CD8-positive, alpha-beta memory T cell (primary cell): ENCODE measurements around the gene ZNF33B. TPM values are rescaled to one million over a fixed set of nuclear protein-coding genes. Genes with fewer than 3 reads are reported as not detected.
"Not testable (repeated sequence)": the region's sequence is repeated elsewhere in the genome, so short reads cannot be mapped to it uniquely, and the experiment has no call there.

Experiments
- CTCF ChIA-PET: fragments of 350-600 bp; sonication (Branson Sonifier 250); formaldehyde crosslinking; loops from one replicate; lab custom pipeline; 2021; ENCODE audit warnings: antibody characterized with exemption; lab: Charles Lee
- POLR2A ChIA-PET: fragments of 350-600 bp; sonication (Branson Sonifier 250); formaldehyde crosslinking; loops from one replicate; lab custom pipeline; 2021; ENCODE audit warnings: antibody characterized with exemption; lab: Charles Lee
- DNase-seq, 5 donors: peaks; one replicate each; pipeline versions ENCODE4 v3.0.0 to v3.0.0-alpha.2; 2020 to 2022; ENCODE audit warnings: mixed read lengths in 1 of 5
- H3K27ac ChIP-seq: one replicate; pipeline ENCODE4 v1.7.0; 2013; ENCODE audit warnings: low read depth, mild to moderate bottlenecking, low read length, moderate library complexity
- H3K27me3 ChIP-seq: 2 replicates; pipeline ENCODE4 v1.7.0; 2013; ENCODE audit warnings: low read length, mild to moderate bottlenecking; ENCODE audit not compliant: insufficient read depth, poor library complexity, severe bottlenecking
- H3K36me3 ChIP-seq: 2 replicates; pipeline ENCODE4 v1.7.0; 2013; ENCODE audit warnings: mild to moderate bottlenecking, low read length, moderate library complexity; ENCODE audit not compliant: insufficient read depth
- H3K4me1 ChIP-seq: 2 replicates; pipeline ENCODE4 v1.7.0; 2013; ENCODE audit warnings: mild to moderate bottlenecking, low read length, moderate library complexity; ENCODE audit not compliant: insufficient read depth
- H3K4me3 ChIP-seq: 2 replicates; pipeline ENCODE4 v1.7.0; 2013; ENCODE audit warnings: mild to moderate bottlenecking, low read length
- H3K9me3 ChIP-seq: 2 replicates; pipeline ENCODE4 v1.7.0; 2013; ENCODE audit warnings: mild to moderate bottlenecking, low read length
- H3K27ac Mint-ChIP-seq, 8 donors: one replicate each; pipeline ENCODE4 v1.8.0; 2020 to 2021; ENCODE audit warnings: mixed read lengths in 8 of 8, mild to moderate bottlenecking in 6 of 8, inconsistent platforms in 3 of 8, moderate library complexity in 3 of 8
- H3K27me3 Mint-ChIP-seq, 2 donors: one replicate each; pipeline ENCODE4 v1.8.0; 2020 to 2021; ENCODE audit warnings: mixed read lengths in 2 of 2, mild to moderate bottlenecking in 1 of 2, moderate library complexity in 1 of 2
- H3K36me3 Mint-ChIP-seq, 3 donors: one replicate each; pipeline ENCODE4 v1.8.0; 2020 to 2021; ENCODE audit warnings: mixed read lengths in 3 of 3, inconsistent platforms in 1 of 3, mild to moderate bottlenecking in 1 of 3
- H3K4me1 Mint-ChIP-seq, 3 donors: one replicate each; pipeline ENCODE4 v1.8.0; 2020 to 2021; ENCODE audit warnings: mixed read lengths in 3 of 3, inconsistent platforms in 1 of 3, mild to moderate bottlenecking in 1 of 3
- H3K4me3 Mint-ChIP-seq, 7 donors: one replicate each; pipeline ENCODE4 v1.8.0; 2020 to 2021; ENCODE audit warnings: mixed read lengths in 7 of 7, mild to moderate bottlenecking in 6 of 7, moderate library complexity in 4 of 7, inconsistent platforms in 2 of 7
- H3K9me3 Mint-ChIP-seq, 5 donors: one replicate each; pipeline ENCODE4 v1.8.0; 2020 to 2022; ENCODE audit warnings: mixed read lengths in 5 of 5, mild to moderate bottlenecking in 3 of 5, moderate library complexity in 2 of 5, inconsistent platforms in 1 of 5
- polyA plus RNA-seq: library from polyadenylated mRNA; unstranded; fragments of 300-500 nt; fragmentation: Illumina TruSeq; gene quantifications from one replicate; pipeline ENCODE4 v1.2.3, GENCODE V29; 2021
- total RNA-seq, 2 experiments: library from RNA; stranded (reverse); gene quantifications; one replicate each; pipeline ENCODE4 v1.2.3, GENCODE V29; 2021

The ZNF33B gene
- total RNA-seq, result 10 to 100 TPM; 11.9 to 14.2 TPM
- 9.5 TPM for polyA plus RNA-seq

- Mint-ChIP-seq H3K9me3 (no peaks in the 10 kb centered on the region), H3K27ac (peak within 1 kb of the TSS; percentile 95 to 99 (median 98)), H3K4me3 (peak within 1 kb of the TSS; percentile 97 to 100 (median 97)), H3K4me1 (peaks cover 35 to 54% (median 49%) of the 10 kb centered on the region in 3 donors), H3K27me3 (peaks cover 0 to 3% of the 10 kb centered on the region in 2 donors), H3K36me3 (peaks cover 4 to 38% (median 10%) of the 10 kb centered on the region in 3 donors)
- Histone ChIP-seq H3K4me3 (peak within 1 kb of the TSS; percentile 100), H3K9me3 (no peaks in the 10 kb centered on the region), H3K4me1 (peaks cover 23% of the 10 kb centered on the region), H3K27ac (peak within 1 kb of the TSS; percentile 96), H3K27me3 (no peaks in the 10 kb centered on the region), H3K36me3 (no peaks in the 10 kb centered on the region)
- DNase-seq, result peak; percentile 77 to 96 (median 93)
- POLR2A ChIA-PET, result interaction anchor here (0.6 to 0.7 kb wide), 2 partner anchors 153 to 816 kb away, joined by 3 to 13 read pairs; no protein-coding TSS in a partner anchor
- CTCF ChIA-PET, result no interaction called here
Measured at GRCh38 chr10:42638055-42638820, at the start of gene ZNF33B. Gene ZNF33B (minus strand): TSS chr10:42638570. CDS start chr10:42636928, 1,642 bp downstream.

GRCh38 chr10:42684517-42684916 is 46.1 kb upstream of the ZNF33B start:
- POLR2A ChIA-PET, result no interaction called here
- DNase-seq, result no peak
- peaks cover 4 to 5% (median 5%) of the 10 kb centered on the region in 3 donors for H3K4me1 Mint-ChIP-seq

GRCh38 chr10:42680267-42680666 is 41.9 kb upstream of the ZNF33B start:
- Histone ChIP-seq H3K9me3 (no peaks in the 10 kb centered on the region), H3K36me3 (no peaks in the 10 kb centered on the region), H3K4me3 (no peak overlapping the region), H3K4me1 (no peaks in the 10 kb centered on the region), H3K27ac (no peak overlapping the region), H3K27me3 (no peaks in the 10 kb centered on the region)
- no peak for DNase-seq
- Mint-ChIP-seq H3K9me3 (peaks cover 0 to 3% (median 0%) of the 10 kb centered on the region in 5 donors), H3K4me3 (peak overlapping the region in 1 of 7 donors; percentile 41), H3K27ac (no peak overlapping the region), H3K4me1 (no peaks in the 10 kb centered on the region), H3K36me3 (no peaks in the 10 kb centered on the region), H3K27me3 (peaks cover 10 to 12% of the 10 kb centered on the region in 2 donors)
- ChIA-PET CTCF (no interaction called here), POLR2A (no interaction called here)

More at GRCh38 chr10:42684517-42684916, 46.1 kb upstream of the ZNF33B start:
- H3K36me3 ChIP-seq, result no peaks in the 10 kb centered on the region
- H3K27ac ChIP-seq, result no peak overlapping the region
- H3K4me1 ChIP-seq, result no peaks in the 10 kb centered on the region
- Mint-ChIP-seq H3K9me3 (no peaks in the 10 kb centered on the region), H3K27ac (no peak overlapping the region), H3K36me3 (no peaks in the 10 kb centered on the region), H3K4me3 (no peak overlapping the region), H3K27me3 (peaks cover 5 to 9% of the 10 kb centered on the region in 2 donors)
- H3K9me3 ChIP-seq, result no peaks in the 10 kb centered on the region
- CTCF ChIA-PET, result no interaction called here
- H3K27me3 ChIP-seq, result no peaks in the 10 kb centered on the region
- no peak overlapping the region for H3K4me3 ChIP-seq

- H3K4me1 Mint-ChIP-seq, DNase-seq, POLR2A ChIA-PET, H3K27ac ChIP-seq, H3K4me3 ChIP-seq, H3K4me1 ChIP-seq, H3K9me3 Mint-ChIP-seq, H3K9me3 ChIP-seq, H3K36me3 ChIP-seq, CTCF ChIA-PET, H3K27me3 ChIP-seq: not testable (repeated sequence)
- Mint-ChIP-seq H3K36me3 (peaks cover 0 to 12% (median 0%) of the 10 kb centered on the region in 3 donors), H3K27me3 (peaks cover 6 to 35% of the 10 kb centered on the region in 2 donors), H3K4me3 (peak overlapping the region in 1 of 7 donors; percentile 31), H3K27ac (peak overlapping the region in 2 of 8 donors; percentile 5 to 35)
Measured at GRCh38 chr10:42665181-42665979, 27.0 kb upstream of the ZNF33B start.

- POLR2A ChIA-PET, result no interaction called here
- no peaks in the 10 kb centered on the region for H3K9me3 Mint-ChIP-seq
Measured at GRCh38 chr10:42654419-42654818, 16.0 kb upstream of the ZNF33B start.

GRCh38 chr10:42652858-42653257 is 14.5 kb upstream of the ZNF33B start:
- no peaks in the 10 kb centered on the region for H3K36me3 ChIP-seq
- Mint-ChIP-seq H3K4me3 (no peak overlapping the region), H3K4me1 (peaks cover 3 to 6% (median 4%) of the 10 kb centered on the region in 3 donors), H3K27me3 (peaks cover 7 to 10% of the 10 kb centered on the region in 2 donors), H3K36me3 (no peaks in the 10 kb centered on the region), H3K9me3 (no peaks in the 10 kb centered on the region), H3K27ac (no peak overlapping the region)
- ChIA-PET POLR2A (no interaction called here), CTCF (no interaction called here)
- DNase-seq, result no peak
- H3K27me3 ChIP-seq, result no peaks in the 10 kb centered on the region
- no peaks in the 10 kb centered on the region for H3K4me1 ChIP-seq
- no peaks in the 10 kb centered on the region for H3K9me3 ChIP-seq
- H3K27ac ChIP-seq, result no peak overlapping the region
- no peak overlapping the region for H3K4me3 ChIP-seq

More at GRCh38 chr10:42654419-42654818, 16.0 kb upstream of the ZNF33B start:
- Histone ChIP-seq H3K4me1 (no peaks in the 10 kb centered on the region), H3K9me3 (no peaks in the 10 kb centered on the region), H3K27me3 (no peaks in the 10 kb centered on the region), H3K36me3 (no peaks in the 10 kb centered on the region), H3K4me3 (no peak overlapping the region), H3K27ac (peak overlapping the region; percentile 20)
- Mint-ChIP-seq H3K4me1 (peaks cover 3 to 6% (median 4%) of the 10 kb centered on the region in 3 donors), H3K4me3 (no peak overlapping the region), H3K36me3 (no peaks in the 10 kb centered on the region), H3K27me3 (peaks cover 7% of the 10 kb centered on the region in 2 donors), H3K27ac (no peak overlapping the region)
- no peak for DNase-seq
- CTCF ChIA-PET, result no interaction called here

GRCh38 chr10:42650374-42650773 is 12.0 kb upstream of the ZNF33B start:
- H3K4me3 ChIP-seq, result no peak overlapping the region
- Mint-ChIP-seq H3K4me1 (peaks cover 3 to 6% (median 4%) of the 10 kb centered on the region in 3 donors), H3K36me3 (peaks cover 0 to 3% (median 0%) of the 10 kb centered on the region in 3 donors), H3K9me3 (peaks cover 0 to 2% (median 0%) of the 10 kb centered on the region in 5 donors), H3K4me3 (no peak overlapping the region), H3K27ac (no peak overlapping the region), H3K27me3 (peaks cover 2 to 16% of the 10 kb centered on the region in 2 donors)
- H3K27ac ChIP-seq, result no peak overlapping the region
- DNase-seq, result no peak
- no peaks in the 10 kb centered on the region for H3K27me3 ChIP-seq
- H3K4me1 ChIP-seq, result no peaks in the 10 kb centered on the region
- ChIA-PET CTCF (no interaction called here), POLR2A (no interaction called here)
- no peaks in the 10 kb centered on the region for H3K36me3 ChIP-seq
- no peaks in the 10 kb centered on the region for H3K9me3 ChIP-seq
